Large intestine (tissue), 3 donors: ENCODE measurements around the gene ABCC3. TPM values are rescaled to one million over a fixed set of nuclear protein-coding genes. Genes with fewer than 3 reads are reported as not detected.

ENCODE experiments used
- DNase-seq, 2 donors: peaks; one replicate each; pipeline versions ENCODE4 v3.0.0 to v3.0.0-alpha.2; 2013
- H3K27ac ChIP-seq: one replicate; pipeline ENCODE4 v1.5.1; 2013; ENCODE audit warnings: low read length
- H3K27me3 ChIP-seq: 2 replicates; pipeline ENCODE4 v1.6.1; 2013; ENCODE audit warnings: low read length; ENCODE audit not compliant: control insufficient read depth, insufficient read depth
- H3K36me3 ChIP-seq: 2 replicates; pipeline ENCODE4 v1.6.1; 2013; ENCODE audit warnings: low read length; ENCODE audit not compliant: control insufficient read depth, insufficient read depth
- H3K4me1 ChIP-seq: one replicate; pipeline ENCODE4 v1.6.1; 2013; ENCODE audit warnings: low read length; ENCODE audit not compliant: control insufficient read depth, insufficient read depth
- H3K4me3 ChIP-seq: one replicate; pipeline ENCODE4 v1.5.1; 2013; ENCODE audit warnings: low read length
- H3K9me3 ChIP-seq: one replicate; pipeline ENCODE4 v1.6.1; 2013; ENCODE audit warnings: mild to moderate bottlenecking, low read depth, low read length, moderate library complexity; ENCODE audit not compliant: control insufficient read depth
- WGBS: methylation state at CpG from one replicate; pipeline ENCODE4 v1.1.5; 2013; ENCODE audit warnings: low lambda C conversion rate; ENCODE audit not compliant: insufficient coverage; 5-methylcytosine and 5-hydroxymethylcytosine counted together
- polyA plus RNA-seq: library from polyadenylated mRNA; unstranded; fragments of 120-200 nt; gene quantifications from one replicate; pipeline ENCODE4 v1.2.1, GENCODE V29; 2013

The ABCC3 gene
- polyA plus RNA-seq, 1 donor = 53.7 TPM

DNA sequence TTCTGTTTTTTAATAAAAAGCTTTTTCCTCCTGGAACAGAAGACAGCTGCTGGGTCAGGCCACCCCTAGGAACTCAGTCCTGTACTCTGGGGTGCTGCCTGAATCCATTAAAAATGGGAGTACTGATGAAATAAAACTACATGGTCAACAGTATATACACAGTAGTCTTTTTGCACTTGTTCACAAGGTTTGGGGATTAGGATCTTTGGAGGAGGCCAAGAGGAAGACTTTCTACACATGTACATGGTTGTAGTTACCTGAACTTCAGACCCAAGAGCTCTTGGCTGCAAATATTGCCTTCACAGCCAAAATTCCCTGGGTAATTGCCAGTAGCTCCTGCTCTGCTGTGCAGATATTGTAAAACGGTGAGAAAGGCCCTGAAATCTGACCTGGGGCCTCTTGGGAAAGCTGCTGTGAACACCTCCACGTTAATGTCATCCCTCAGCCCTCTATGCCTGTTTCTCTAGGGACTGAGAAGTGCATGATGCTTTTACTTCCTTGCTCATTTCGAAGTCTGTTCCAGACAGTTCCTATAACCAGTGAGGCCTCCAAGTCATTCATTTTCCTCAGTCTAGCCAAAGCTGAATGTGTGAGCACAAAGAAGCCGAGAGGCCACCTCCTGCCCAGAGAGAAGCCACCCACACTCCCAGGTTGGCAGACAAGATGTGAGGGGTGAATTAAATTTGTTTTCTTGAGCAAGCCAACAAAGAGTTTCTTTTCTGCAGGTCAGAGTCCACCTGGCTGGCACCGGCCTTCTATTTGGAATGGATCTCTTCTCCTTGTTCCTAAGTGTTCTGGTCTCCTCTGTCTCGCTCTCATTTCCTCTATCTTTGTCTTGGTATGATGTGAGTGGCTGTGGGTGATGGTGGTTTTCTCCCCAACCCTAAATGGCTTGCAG lies 57.1 kb downstream of the ABCC3 start:
- WGBS = no CpG with 5 or more reads among the region's 6 CpGs
- peak; percentile 50 to 81 for DNase-seq
- Histone ChIP-seq H3K36me3 (peaks cover 16% of the 10 kb centered on the region), H3K27me3 (no peaks in the 10 kb centered on the region), H3K27ac (peak overlapping the region; percentile 92), H3K9me3 (no peaks in the 10 kb centered on the region), H3K4me3 (no peak overlapping the region), H3K4me1 (peaks cover 82% of the 10 kb centered on the region)

DNA sequence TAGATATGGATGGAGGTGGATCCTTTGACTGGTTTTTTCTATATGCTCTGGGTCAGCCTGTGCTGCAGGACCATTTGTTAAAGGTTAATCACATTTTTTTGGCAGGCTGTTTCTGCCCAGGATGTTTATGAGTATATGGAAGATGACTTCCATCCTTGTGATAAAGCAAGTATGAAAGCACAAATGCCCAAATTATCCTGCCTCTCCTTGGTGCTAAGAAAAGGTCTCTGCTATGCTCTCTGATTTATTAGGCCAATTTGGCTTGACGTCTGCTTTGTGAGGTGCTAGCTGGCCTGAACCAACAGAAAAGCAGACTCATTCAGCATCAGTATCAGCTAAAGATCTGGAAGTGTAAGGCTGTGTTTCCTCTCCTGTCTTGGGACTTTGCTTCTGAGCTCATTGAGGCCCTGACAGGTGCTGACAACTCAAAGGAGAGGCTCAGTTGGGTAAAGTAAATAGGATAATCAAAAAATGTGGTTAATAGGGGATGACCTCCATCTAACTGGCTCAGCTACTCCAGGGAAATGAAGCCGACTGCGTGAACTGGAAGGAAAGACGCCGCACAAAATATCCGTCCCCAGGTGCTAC lies 57.9 kb downstream of the ABCC3 start:
- Histone ChIP-seq H3K9me3 (no peaks in the 10 kb centered on the region), H3K27ac (peak overlapping the region; percentile 92), H3K4me1 (peaks cover 74% of the 10 kb centered on the region), H3K27me3 (no peaks in the 10 kb centered on the region), H3K4me3 (no peak overlapping the region), H3K36me3 (peaks cover 23% of the 10 kb centered on the region)
- WGBS = no CpG with 5 or more reads among the region's 6 CpGs
- peak; percentile 72 to 89 for DNase-seq

DNA sequence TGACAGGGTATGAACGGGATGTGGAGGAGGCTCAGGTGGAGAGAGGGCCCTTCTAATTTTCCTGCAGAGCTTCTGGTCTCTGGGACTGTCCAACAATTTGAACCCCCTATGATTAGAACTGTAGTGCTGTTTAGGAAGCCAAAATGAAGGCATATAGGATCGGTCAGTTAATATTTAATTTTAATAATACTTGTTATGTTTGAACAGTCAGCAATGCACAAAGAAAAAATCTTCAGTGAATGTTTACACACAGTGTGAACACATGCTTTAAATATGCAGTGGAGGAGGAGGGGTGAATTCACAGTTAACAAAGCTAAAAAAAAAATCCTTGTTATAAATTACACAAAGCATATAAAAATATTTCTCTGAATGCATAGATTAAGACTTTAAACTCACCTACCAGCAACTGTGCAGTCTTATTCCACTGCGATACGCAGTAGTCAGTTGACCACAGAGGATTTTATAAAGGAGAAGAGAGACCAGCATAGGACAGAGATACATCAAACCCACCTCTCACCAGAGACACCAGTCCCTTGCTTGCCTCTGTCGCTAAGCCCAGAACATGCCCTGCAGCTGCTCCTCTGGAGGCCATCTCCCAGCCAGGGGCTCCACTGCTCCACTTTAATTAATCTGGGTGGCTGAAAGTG lies 58.5 kb downstream of the ABCC3 start:
- H3K36me3 ChIP-seq = peaks cover 29% of the 10 kb centered on the region
- peaks cover 70% of the 10 kb centered on the region for H3K4me1 ChIP-seq
- H3K4me3 ChIP-seq = no peak overlapping the region
- WGBS = no CpG with 5 or more reads among the region's 5 CpGs
- peak overlapping the region; percentile 92 for H3K27ac ChIP-seq
- H3K9me3 ChIP-seq = no peaks in the 10 kb centered on the region
- peak; percentile 54 to 81 for DNase-seq
- no peaks in the 10 kb centered on the region for H3K27me3 ChIP-seq

DNA sequence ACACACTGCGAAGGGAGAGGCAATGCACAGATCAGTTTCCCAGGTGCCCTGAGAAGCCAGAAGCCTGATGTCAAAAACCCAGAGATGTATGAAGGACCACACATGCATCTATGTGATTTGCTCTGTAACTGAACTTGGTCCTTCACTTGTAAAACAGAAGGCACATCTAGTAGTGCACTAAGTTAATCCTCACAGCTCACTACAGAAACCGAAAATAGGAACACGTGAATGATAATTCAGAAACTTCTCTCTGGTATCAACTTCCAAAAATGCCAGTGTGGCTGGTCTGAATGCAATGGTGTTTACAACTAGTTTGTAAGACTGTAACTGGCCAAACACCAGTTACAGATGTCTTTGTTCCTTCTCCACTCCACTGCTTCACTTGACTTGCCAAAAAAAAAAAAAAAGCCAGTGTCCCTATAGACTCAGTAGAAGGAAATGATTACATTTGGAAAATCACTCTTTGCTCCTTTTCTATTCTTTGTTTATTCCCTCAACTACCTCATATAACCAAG lies 61.7 kb downstream of the ABCC3 start:
- no peaks in the 10 kb centered on the region for H3K27me3 ChIP-seq
- no peak overlapping the region for H3K27ac ChIP-seq
- H3K4me1 ChIP-seq = peaks cover 38% of the 10 kb centered on the region
- 100% methylated on average over 1 of the region's 3 CpGs for WGBS
- peaks cover 45% of the 10 kb centered on the region for H3K36me3 ChIP-seq
- H3K4me3 ChIP-seq = no peak overlapping the region
- no peaks in the 10 kb centered on the region for H3K9me3 ChIP-seq
- no peak for DNase-seq

DNA sequence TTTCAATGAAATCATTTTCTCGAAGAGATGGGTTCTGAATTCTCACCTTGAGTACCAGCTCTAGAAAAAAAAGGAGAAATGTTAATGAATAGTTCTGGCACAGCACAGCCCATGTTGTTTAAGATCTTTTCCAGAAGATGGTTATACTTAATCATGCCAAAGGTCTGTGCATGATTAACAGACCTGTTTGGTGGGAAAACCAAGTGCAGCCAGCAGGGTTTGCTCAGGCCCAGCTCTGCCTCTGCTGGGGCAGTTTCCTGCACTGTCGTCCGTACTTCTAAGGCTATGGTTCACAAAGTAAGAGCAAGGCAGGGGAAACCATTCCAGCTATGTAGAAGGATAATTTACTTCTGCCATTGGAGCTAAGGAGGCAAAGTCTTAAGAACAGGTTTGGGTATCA lies 62.4 kb downstream of the ABCC3 start:
- Histone ChIP-seq H3K27me3 (no peaks in the 10 kb centered on the region), H3K36me3 (peaks cover 45% of the 10 kb centered on the region), H3K27ac (no peak overlapping the region), H3K4me3 (no peak overlapping the region), H3K9me3 (no peaks in the 10 kb centered on the region), H3K4me1 (peaks cover 32% of the 10 kb centered on the region)
- no peak for DNase-seq
- WGBS = 100% methylated on average over 1 of the region's 3 CpGs

DNA sequence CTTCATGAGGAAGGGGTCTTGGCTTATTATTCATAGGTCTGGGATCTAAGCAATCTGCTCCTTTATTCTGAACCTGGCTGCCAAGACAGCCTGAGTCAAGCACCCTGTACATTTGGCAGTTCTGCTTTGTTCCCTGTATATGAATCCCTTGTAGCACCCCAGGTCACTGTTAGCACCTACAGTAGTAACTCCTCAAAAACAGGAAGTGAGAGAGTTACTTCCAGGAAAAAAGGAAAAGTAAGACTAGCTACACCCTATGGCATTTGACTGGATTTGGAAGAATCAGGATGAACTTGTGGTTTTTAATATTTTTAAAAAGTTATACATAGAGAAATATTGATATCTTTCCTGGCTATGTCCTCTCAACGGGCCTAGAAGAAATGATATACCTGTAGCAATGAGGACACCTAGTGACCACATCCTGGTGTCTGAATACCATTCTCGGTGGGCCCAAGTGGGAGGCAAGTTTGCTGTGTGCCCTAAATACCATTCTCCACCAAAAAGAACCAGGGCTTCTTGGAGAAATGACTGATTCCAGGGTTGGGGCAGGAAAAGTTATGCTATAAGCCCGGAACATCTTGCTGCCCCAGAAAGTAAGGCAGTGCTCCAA lies 63.1 kb downstream of the ABCC3 start:
- Histone ChIP-seq H3K27ac (no peak overlapping the region), H3K27me3 (no peaks in the 10 kb centered on the region), H3K9me3 (no peaks in the 10 kb centered on the region), H3K4me3 (no peak overlapping the region), H3K36me3 (peaks cover 45% of the 10 kb centered on the region), H3K4me1 (peaks cover 25% of the 10 kb centered on the region)
- no CpG with 5 or more reads among the region's 3 CpGs for WGBS
- DNase-seq = no peak

DNA sequence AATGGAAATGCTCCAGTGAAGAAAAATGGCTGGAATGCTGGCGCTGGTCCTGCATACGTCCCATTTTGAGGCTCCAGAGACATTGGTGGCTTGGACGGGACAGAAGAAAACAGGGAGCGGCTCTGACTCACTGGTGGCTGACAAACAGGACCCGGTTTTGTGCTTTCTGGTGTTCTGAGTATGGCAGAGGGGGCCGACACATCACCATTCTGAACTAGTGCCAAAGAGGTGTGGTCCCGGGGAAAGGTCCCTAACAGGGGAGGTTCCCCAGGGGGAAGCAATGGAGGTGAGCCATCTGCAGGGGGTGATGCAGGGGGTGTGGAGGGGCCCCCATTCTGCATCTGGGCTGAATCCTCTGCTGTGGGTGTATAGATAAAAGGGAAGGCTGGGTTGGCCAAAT lies 64.7 kb downstream of the ABCC3 start:
- Histone ChIP-seq H3K27ac (no peak overlapping the region), H3K27me3 (no peaks in the 10 kb centered on the region), H3K4me1 (peaks cover 12% of the 10 kb centered on the region), H3K36me3 (peaks cover 51% of the 10 kb centered on the region), H3K9me3 (no peaks in the 10 kb centered on the region), H3K4me3 (no peak overlapping the region)
- WGBS = no CpG with 5 or more reads among the region's 7 CpGs
- no peak for DNase-seq

DNA sequence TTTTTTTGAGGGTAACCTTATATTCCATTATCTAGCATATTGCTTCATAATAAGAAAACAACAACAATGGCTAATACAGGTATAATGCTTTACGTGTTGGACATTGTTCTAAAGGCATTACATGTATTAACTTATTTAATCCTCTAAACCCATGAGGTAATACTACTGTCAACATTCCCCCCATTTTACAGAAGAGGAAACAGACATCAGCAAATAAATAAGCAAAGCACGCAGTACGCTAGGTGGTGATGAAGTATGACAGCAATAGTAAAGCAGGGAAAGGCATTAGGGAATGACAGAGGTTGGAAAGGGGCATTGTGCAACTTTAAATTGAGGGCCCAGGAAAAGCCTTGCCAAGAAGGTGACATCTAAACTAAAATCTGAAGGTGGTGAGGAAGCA lies 68.5 kb downstream of the ABCC3 start:
- no peaks in the 10 kb centered on the region for H3K4me1 ChIP-seq
- H3K4me3 ChIP-seq = no peak overlapping the region
- WGBS = 86% methylated on average over 3 of the region's 3 CpGs
- peaks cover 25% of the 10 kb centered on the region for H3K36me3 ChIP-seq
- no peaks in the 10 kb centered on the region for H3K27me3 ChIP-seq
- no peaks in the 10 kb centered on the region for H3K9me3 ChIP-seq
- no peak overlapping the region for H3K27ac ChIP-seq
- DNase-seq = no peak

DNA sequence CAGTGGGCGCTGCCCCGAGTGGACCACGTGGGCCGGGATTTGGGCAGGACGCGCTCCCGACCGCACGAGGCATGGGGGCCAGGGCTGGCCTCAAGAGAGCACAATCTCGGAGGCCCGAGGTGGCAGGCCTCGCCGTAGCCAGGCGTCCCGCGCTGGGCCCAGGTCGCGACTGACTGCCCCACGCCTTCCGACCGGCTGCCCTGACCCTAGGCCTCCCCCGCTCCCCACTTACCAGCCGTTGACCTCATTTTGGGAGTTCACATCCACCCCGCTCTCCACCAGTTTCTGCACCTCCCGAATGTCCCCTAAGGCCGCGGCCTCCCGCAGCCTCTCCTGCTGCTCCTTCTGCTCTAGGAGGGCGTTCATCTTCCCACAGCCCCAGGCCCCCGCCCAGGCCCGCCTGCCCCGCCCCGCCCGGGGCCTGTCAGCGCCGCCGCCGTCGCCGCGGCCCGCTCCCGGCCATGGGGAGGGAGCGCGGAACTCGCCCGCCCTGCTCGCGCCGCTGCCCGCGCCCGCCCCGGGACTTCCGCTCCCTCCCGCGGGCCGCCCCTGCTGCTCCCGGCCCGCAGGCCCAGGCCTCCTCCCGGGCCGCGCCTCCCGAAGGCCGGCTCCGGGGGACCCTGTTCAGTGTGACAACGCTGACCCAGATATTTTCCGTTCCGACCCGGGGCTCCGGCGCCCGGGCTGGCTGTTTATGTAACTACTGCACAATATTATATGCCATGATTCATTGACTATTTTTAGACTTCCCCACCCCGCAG lies 72.8 kb downstream of the ABCC3 start, which contains the start of gene ANKRD40:
Gene ANKRD40, minus strand, starts transcription at position 626 of the 761 bp plus-strand sequence. Its CDS starts 260 bp downstream, at position 366.
- Histone ChIP-seq H3K36me3 (peaks cover 10% of the 10 kb centered on the region), H3K27me3 (no peaks in the 10 kb centered on the region), H3K9me3 (no peaks in the 10 kb centered on the region), H3K4me3 (peak within 1 kb of the TSS; percentile 67), H3K4me1 (peaks cover 13% of the 10 kb centered on the region), H3K27ac (peak within 1 kb of the TSS; percentile 83)
- DNase-seq = peak; percentile 86 to 95
- WGBS = no CpG with 5 or more reads among the region's 74 CpGs
